HEK293T (cell line): Measurements from ENCODE around the gene CTSZ.

ENCODE experiments used
- BHLHE40 ChIP-seq: fragments of 450-650 bp; IDR thresholded peaks from 2 replicates; pipeline ENCODE4 v1.6.1; 2016; ENCODE audit warnings: mild to moderate bottlenecking, moderate library complexity, borderline replicate concordance
- FOXA1 ChIP-seq: fragments of 450-650 bp; IDR thresholded peaks from 2 replicates; pipeline ENCODE4 v1.6.1; 2016; ENCODE audit warnings: mild to moderate bottlenecking
- FOXM1 ChIP-seq: fragments of 450-650 bp; IDR thresholded peaks from 2 replicates; pipeline ENCODE4 v1.6.1; 2017; ENCODE audit warnings: mild to moderate bottlenecking, borderline replicate concordance
- L3MBTL2 ChIP-seq: fragments of 450-650 bp; conservative IDR thresholded peaks from 2 replicates; pipeline ENCODE4 v1.6.1; 2016; ENCODE audit warnings: mild to moderate bottlenecking
- SP1 ChIP-seq: fragments of 450-650 bp; IDR thresholded peaks from 2 replicates; pipeline ENCODE4 v1.6.1; 2017
- SUZ12 ChIP-seq: fragments of 450-650 bp; IDR thresholded peaks from 2 replicates; pipeline ENCODE4 v1.6.1; 2016; ENCODE audit warnings: mild to moderate bottlenecking

DNA sequence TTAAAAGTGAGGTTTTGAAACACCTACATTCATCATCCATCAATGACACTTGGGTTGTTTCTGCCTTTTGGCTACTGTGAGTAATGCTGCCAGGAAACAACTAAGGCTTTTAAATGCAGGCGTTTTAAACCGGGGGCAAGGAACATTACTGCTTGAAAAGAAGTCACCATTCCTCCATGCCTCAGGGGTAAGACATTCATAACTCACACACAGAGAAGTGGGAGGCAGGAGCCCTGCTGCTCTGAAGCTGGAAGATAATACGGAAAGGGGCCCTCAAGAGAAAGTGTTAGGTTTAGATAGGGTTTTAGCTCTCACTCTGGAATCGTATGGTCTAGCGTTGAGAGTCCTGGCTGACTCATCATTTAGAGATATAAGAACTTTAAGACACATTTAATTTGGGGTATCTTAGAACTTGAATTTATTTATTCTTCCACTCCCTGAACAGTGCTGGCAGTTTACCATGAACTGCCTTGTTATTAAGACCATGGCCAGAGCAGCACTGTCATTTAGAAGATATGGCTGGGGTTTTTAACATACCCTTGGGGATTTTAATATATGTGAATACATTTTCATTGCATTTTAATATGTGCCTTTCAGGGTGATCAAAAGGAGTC, 14.0 kb upstream of the CTSZ start:
- TF ChIP-seq L3MBTL2, result no peak
- no peak for TF ChIP-seq FOXA1
- TF ChIP-seq SP1, result no peak
- TF ChIP-seq SUZ12, result no peak
- no peak for TF ChIP-seq FOXM1
- TF ChIP-seq BHLHE40, result no peak
